ENCODE measurements around the gene RNU6-9. TPM values are rescaled to one million over a fixed set of nuclear protein-coding genes. Genes with fewer than 3 reads are reported as not detected.
"Not testable (repeated sequence)": the region's sequence is repeated elsewhere in the genome, so short reads cannot be mapped to it uniquely, and the experiment has no call there.

Gene RNU6-9
- total RNA-seq, 1 experiment from 2014 or later, result not detected

DNA sequence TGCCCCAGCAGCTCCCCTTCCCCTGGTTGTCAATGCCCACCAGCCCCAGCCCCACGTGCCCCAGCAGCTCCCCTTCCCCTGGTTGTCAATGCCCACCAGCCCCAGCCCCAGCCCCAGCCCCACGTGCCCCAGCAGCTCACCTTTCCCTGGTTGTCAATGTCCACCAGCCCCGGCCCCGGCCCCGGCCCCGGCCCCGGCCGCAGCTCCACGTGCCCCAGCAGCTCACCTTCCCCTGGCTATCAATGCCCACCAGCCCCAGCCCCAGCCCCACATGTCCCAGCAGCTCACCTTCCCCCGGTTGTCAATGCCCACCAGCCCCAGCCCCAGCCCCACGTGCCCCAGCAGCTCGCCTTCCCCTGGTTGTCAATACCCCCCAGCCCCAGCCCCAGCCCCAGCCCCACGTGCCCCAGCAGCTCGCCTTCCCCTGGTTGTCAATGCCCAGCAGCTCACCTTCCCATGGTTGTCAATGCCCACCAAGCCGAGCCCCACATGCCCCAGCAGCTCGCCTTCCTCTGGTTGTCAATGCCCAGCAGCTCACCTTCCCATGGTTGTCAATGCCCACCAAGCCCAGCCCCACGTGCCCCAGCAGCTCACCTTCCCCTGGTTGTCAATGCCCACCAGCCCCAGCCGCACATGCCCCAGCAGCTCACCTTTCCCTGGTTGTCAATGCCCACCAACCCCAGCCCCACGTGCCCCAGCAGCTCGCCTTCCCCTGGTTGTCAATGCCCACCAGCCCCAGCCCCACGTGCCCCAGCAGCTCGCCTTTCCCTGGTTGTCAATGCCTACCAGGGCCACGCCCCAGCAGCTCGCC lies 14.3 kb upstream of the RNU6-9 start:
- BruUV-seq (replicated peaks); intact Hi-C loops (cut with micrococcal nuclease; ENCODE audit: unreplicated experiment); ATAC-seq; H3K4me3 ChIP-seq (ENCODE audit: low read depth in 2 of 2, low read length in 2 of 2); H3K27ac ChIP-seq (ENCODE audit: low read length); H3K9me3 ChIP-seq (ENCODE audit: control insufficient read depth, insufficient read depth, low read depth, low read length); H3K27me3 ChIP-seq (ENCODE audit: control insufficient read depth, insufficient read depth, low read length); DNase-seq (ENCODE audit: low read depth, low spot score); H3K4me1 ChIP-seq (ENCODE audit: control insufficient read depth, insufficient read depth, low read length); in situ Hi-C loops (cut with HindIII; ENCODE audit: low pct_unique_long_range_greater_than_20kb, low sequenced_read_pairs); H3K36me3 ChIP-seq (ENCODE audit: control insufficient read depth, insufficient read depth, low read length): not testable (repeated sequence)
- ChIA-PET CTCF (interaction anchor here (0.6 to 0.7 kb wide), 3 partner anchors 78 to 105 kb away, joined by 3 to 4 read pairs (median 4); no protein-coding TSS in a partner anchor), POLR2A (interaction anchor here (0.7 kb wide), 2 partner anchors 17 to 20 kb away, joined by 4 to 5 read pairs; no protein-coding TSS in a partner anchor)

DNA sequence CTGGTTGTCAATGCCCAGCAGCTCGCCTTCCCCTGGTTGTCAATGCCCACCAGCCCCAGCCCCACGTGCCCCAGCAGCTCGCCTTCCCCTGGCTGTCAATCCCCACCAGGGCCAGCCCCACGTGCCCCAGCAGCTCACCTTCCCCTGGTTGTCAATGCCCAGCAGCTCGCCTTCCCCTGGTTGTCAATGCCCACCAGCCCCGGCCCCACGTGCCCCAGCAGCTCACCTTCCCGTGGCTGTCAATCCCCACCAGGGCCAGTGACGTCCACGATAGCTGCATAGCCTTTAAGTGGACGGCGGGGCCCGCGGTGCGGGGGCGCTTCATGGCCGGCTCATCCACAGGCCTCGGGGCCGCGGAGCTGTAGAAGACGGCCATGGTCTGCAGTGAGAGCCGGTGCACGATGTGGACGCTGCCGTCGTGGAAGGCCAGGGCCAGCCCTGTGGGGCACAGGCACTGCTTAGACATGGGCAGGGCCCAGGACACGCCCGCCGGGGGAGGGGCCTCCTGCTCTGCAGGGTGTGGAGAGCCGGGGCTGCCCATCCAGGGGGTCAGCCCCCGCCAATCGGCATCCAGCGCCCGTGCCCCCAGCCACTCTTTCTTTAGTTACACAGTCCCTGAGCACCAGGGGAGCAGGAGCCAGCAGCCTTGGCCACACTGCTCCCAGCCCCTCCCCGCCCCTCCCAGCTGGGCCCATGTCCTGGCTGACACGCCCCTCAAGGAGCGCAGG lies 13.4 kb upstream of the RNU6-9 start:
- no TSS peak for BruUV-seq (replicated peaks)
- no peak; the same call in 1 of the 2 replicates for ATAC-seq
- ChIA-PET CTCF (interaction anchor here (0.6 to 0.7 kb wide), 2 partner anchors 77 to 104 kb away, joined by 4 read pairs; no protein-coding TSS in a partner anchor), POLR2A (interaction anchor here (0.6 to 0.7 kb wide), 2 partner anchors 16 to 41 kb away, joined by 5 to 12 read pairs; no protein-coding TSS in a partner anchor)
- Histone ChIP-seq H3K4me3 (ENCODE audit: low read depth in 2 of 2, low read length in 2 of 2) (no peak overlapping the region), H3K27me3 (ENCODE audit: control insufficient read depth, insufficient read depth, low read length) (no peaks in the 10 kb centered on the region), H3K36me3 (ENCODE audit: control insufficient read depth, insufficient read depth, low read length) (no peaks in the 10 kb centered on the region), H3K27ac (ENCODE audit: low read length) (no peak overlapping the region), H3K9me3 (ENCODE audit: control insufficient read depth, insufficient read depth, low read depth, low read length) (no peaks in the 10 kb centered on the region), H3K4me1 (ENCODE audit: control insufficient read depth, insufficient read depth, low read length) (no peaks in the 10 kb centered on the region)
- intact Hi-C loops (cut with micrococcal nuclease; ENCODE audit: unreplicated experiment), result no loop called here
- in situ Hi-C loops (cut with HindIII; ENCODE audit: low pct_unique_long_range_greater_than_20kb, low sequenced_read_pairs), result no loop called here
- DNase-seq (ENCODE audit: low read depth, low spot score), result no peak
- TF ChIP-seq, protein P1, sequence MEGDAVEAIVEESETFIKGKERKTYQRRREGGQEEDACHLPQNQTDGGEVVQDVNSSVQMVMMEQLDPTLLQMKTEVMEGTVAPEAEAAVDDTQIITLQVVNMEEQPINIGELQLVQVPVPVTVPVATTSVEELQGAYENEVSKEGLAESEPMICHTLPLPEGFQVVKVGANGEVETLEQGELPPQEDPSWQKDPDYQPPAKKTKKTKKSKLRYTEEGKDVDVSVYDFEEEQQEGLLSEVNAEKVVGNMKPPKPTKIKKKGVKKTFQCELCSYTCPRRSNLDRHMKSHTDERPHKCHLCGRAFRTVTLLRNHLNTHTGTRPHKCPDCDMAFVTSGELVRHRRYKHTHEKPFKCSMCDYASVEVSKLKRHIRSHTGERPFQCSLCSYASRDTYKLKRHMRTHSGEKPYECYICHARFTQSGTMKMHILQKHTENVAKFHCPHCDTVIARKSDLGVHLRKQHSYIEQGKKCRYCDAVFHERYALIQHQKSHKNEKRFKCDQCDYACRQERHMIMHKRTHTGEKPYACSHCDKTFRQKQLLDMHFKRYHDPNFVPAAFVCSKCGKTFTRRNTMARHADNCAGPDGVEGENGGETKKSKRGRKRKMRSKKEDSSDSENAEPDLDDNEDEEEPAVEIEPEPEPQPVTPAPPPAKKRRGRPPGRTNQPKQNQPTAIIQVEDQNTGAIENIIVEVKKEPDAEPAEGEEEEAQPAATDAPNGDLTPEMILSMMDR (IDR thresholded peaks at IDR 0.05), result no peak
- no peak for TF ChIP-seq SIN3A (IDR thresholded peaks at IDR 0.05; ENCODE audit: borderline replicate concordance, insufficient read depth, low read depth, low read length)
- no peak for TF ChIP-seq TCF7L2 (IDR thresholded peaks at IDR 0.05; ENCODE audit: low read depth, low read length)
- TF ChIP-seq, protein P2, sequence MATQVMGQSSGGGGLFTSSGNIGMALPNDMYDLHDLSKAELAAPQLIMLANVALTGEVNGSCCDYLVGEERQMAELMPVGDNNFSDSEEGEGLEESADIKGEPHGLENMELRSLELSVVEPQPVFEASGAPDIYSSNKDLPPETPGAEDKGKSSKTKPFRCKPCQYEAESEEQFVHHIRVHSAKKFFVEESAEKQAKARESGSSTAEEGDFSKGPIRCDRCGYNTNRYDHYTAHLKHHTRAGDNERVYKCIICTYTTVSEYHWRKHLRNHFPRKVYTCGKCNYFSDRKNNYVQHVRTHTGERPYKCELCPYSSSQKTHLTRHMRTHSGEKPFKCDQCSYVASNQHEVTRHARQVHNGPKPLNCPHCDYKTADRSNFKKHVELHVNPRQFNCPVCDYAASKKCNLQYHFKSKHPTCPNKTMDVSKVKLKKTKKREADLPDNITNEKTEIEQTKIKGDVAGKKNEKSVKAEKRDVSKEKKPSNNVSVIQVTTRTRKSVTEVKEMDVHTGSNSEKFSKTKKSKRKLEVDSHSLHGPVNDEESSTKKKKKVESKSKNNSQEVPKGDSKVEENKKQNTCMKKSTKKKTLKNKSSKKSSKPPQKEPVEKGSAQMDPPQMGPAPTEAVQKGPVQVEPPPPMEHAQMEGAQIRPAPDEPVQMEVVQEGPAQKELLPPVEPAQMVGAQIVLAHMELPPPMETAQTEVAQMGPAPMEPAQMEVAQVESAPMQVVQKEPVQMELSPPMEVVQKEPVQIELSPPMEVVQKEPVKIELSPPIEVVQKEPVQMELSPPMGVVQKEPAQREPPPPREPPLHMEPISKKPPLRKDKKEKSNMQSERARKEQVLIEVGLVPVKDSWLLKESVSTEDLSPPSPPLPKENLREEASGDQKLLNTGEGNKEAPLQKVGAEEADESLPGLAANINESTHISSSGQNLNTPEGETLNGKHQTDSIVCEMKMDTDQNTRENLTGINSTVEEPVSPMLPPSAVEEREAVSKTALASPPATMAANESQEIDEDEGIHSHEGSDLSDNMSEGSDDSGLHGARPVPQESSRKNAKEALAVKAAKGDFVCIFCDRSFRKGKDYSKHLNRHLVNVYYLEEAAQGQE (IDR thresholded peaks at IDR 0.05; ENCODE audit: insufficient read depth in 1 of 2, low read depth in 2 of 2, low read length in 1 of 2), result no peak
- TF ChIP-seq POLR2AphosphoS5 (IDR thresholded peaks at IDR 0.05; ENCODE audit: low read depth, low read length), result no peak
